Fibroblast of skin of abdomen (primary cell): ENCODE results near the gene P2RX5.
"Not testable (repeated sequence)": the region's sequence is repeated elsewhere in the genome, so short reads cannot be mapped to it uniquely, and the experiment has no call there.

Source experiments
- DNase-seq: peaks from one replicate; pipeline ENCODE4 v3.0.0-alpha.2; 2013

Gene P2RX5

DNA sequence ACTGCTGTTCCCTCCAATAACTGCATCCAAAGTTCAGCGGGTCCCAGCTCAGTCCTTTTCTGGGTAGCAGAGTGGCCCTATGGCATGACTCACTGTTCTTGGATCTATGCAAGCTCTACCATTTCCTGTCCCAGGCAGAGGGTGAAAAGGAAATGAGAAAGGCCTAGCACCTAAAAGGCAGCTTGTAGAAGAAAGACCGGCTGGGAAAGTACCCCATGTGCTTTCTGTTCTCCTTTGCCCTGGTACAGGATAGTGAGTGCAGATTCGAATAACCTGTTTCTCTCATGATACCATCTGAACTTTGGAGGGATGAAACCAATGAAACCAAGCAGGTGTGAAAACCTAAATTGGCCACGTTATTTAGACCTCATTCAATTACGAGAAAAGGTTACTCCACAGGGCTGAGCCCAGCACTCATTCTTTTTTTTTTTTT lies 15.0 kb upstream of the P2RX5 start:
- peak; percentile 35 for DNase-seq

DNA sequence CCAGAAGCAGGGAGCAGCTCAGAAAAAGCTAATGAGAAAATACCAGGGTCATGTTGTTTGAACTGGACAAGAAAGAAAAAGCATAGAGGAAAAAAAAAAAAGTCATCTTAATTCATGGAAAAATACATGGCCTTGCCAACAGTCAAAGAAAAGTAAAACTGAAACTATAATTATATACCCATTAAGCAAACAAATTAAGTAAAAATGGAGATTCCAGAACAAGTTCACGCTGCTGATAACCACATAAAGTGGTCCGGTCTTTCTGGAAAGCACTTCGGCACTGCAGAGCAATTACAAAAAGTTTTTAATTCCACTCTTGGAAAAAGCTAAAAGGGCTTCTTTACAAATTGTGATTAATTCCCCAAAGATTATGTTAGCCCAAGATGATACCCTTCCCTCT lies 12.4 kb upstream of the P2RX5 start:
- DNase-seq, result no peak

DNA sequence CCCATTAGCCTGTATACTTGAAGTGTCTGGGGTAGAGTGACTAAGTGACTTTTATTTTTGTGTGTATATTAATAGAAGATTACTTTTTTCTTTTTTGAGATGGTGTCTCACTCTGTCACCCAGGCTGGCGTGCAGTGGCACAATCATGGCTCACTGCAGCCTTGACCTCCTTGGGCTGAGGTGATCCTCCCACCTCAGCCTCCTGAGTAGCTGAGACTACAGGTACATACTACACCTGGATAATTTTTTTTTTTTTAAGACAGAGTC lies 9.7 kb upstream of the P2RX5 start:
- not testable (repeated sequence) for DNase-seq

DNA sequence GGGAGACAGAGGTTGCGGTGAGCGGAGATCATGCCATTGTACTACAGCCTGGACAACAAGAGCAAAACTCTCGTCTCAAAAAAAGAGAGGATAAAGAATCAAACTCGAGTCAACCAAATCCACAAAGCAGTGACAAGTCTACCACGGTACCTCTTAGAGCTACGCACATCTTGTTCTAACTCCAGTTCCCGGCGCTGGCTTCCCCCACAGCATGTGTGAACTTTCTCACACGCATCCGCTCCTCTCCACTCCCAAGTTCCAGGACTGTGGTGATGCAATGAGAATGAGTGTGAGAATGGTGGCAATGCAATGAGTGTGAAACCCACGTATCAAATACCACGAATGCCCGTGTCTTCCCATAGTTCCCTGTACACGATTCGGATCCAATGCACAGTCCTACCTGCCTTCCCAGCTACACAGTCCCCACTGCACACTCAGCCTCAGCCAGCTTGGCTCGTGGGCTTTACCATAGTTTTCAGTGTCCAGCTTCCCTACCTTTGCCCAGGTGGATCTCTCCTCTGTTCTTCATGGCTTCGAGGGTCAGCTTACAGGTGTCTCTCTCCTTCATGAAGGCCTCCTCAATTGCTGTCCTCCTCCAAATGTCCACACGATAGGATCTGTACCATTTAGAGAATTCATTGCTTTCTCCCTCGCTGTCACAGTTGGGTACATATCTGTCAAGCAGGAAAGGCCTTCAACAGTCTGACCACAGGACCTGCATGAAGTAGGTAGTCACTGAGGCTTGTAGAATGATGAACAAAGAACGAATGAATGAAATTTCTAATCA lies 9.2 kb upstream of the P2RX5 start:
- DNase-seq, result no peak

DNA sequence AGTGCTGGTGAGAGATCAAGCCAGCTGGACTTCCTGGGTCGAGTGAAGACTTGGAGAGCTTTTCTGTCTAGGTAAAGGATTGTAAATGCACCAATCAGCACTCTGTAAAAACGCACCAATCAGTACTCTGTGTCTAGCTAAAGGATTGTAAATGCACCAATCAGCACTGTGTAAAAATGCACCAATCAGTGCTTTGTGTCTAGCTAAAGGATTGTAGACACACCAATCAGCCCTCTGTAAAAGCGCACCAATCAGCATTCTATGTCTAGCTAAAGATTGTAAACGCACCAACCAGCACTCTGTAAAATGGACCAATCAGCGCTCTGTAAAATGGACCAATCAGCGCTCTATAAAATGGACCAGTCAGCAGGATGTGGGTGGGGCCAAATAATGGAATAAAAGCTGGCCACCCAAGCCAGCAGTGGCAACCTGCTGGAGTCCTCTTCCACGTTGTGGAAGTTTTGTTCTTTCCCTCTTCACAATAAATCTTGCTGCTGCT lies 6.1 kb upstream of the P2RX5 start:
- DNase-seq, result not testable (repeated sequence)

DNA sequence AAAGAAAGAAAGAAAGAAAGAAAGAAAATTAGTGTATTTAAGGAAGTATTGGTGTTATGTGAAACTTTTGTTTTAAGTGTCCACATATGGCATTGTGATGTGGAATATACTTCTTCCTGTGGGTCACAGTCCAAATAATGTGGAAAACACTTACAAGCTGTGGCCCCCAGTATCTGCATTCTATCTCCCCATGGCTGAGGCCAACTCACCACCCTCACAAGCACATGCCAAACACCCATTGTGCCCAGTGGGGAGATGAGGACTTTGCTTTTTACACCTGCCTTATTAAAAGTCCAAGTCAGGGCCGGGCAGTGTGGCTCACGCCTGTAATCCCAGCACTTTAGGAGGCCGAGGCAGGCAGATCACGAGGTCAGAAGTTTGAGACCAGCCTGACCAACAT lies 4.0 kb upstream of the P2RX5 start:
- no peak for DNase-seq

DNA sequence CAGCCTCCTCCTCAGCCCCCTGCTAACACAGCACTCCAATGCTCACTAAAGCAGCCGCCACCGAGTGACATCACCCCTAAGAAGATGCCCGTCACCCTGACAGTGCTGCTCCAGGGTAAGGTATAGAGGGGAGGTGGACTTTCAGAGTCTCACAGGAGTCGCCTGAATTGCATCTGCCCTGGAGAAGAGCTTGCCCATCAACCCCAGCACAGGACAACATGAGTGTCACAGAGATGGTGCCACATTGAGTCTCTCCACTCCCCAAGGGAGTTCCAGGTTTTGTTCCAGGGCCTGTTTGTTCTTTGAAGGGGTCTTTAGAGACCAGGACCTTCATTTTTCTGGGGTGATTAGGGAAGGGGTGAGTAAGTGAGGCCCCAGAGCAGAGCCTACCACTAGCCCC lies 2.2 kb upstream of the P2RX5 start:
- no peak for DNase-seq

DNA sequence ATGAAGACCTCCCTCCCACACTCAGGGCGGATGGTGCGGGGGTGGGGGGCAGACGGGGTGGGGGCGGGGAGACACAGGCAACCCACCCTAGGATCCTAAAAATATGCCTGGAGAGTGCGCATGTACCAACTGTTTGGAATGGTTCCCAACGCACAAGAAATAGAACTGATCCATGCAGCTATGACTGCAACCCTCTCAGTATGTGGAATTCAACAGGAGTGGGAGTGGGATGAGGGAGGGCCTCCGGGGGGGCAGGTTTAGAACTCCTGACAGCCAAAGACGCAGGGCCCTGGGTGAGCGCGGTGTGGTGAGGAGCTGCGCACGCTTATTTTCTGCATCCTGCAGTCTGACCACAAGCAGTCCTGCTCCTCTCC lies 1.1 kb upstream of the P2RX5 start:
- no peak for DNase-seq

DNA sequence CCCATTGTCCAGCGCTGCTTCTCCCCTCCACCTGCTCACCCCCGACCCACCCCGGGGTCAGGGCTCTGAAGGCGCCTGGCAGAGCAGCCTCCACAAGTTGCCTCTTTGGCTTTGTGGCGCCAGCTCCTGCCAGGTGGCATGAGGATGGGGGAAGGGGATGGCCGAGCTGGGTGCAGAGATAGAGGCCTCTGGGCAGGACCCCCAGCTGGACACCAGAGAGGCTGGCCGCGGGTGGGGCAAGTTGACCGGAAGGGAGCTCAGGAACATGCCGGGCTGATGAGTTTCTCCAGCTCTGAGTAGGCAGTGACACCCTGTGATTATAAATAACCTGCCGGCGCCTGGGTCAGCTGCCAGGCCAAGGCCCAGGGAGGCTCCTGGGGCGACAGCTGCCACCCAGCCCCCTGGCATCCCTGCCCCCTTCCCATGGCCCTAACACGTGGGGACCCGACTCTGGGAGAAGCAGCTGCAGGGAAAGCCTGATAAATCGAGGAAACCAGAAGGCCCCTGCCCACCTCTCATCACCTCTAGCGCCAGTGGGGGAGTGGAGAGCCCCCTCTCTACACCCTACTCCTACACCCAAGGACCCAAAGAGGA lies 729 bp downstream of the P2RX5 start:
- DNase-seq, result no peak

DNA sequence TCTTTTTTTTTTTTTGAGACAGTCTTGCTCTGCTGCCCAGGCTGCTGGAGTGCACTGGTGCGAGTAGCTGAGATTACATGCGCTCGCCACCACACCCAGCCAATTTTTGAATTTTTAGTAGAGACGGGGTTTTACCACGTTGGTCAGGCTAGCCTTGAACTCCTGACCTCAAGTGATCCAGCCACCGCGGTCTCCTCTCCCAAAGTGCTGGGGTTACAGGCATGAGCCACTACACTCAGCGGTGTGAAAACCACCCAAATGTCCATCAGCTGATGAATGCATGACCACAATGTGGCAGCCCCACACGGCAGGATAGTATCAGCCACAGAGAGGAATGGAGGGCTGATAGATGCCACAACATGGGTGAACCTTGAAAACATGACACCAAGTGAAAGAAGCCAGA lies 2.1 kb downstream of the P2RX5 start:
- DNase-seq, result no peak

DNA sequence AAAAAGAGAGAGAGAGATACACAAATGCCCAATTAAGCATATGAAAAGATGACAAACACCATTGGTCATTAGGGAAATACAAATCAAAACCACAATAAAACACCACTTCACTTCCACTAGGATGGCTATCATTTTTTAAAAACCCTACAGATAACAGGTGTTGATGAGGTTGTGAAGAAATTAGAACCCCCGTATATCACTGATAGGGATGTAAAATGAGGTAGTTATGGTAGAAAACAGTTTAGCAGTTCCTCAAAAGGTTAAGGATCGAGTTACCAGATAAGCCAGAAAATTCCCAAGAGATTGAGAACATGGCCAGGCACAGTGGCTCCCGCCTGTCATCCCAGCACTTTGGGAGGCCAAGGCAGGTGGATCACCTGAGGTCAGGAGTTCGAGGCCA lies 2.8 kb downstream of the P2RX5 start:
- no peak for DNase-seq

DNA sequence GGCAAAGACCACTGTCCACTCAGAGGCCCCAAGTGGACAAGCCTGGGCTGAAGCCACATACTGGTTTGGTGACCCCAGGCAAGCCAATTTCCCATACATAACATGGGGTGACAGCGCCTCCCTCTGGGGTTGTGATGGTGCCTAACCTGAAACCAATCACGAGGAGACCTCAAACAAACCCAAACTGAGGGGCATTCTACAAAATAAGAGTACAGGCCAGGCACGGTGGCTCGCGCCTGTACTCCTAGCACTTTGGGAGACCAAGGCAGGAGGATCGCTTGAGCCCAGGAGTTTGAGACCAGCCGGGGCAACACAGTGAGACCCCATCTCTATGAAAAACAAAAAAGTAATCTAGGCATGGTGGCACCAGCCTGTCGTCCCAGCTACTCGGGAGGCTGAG lies 3.6 kb downstream of the P2RX5 start:
- DNase-seq, result no peak

DNA sequence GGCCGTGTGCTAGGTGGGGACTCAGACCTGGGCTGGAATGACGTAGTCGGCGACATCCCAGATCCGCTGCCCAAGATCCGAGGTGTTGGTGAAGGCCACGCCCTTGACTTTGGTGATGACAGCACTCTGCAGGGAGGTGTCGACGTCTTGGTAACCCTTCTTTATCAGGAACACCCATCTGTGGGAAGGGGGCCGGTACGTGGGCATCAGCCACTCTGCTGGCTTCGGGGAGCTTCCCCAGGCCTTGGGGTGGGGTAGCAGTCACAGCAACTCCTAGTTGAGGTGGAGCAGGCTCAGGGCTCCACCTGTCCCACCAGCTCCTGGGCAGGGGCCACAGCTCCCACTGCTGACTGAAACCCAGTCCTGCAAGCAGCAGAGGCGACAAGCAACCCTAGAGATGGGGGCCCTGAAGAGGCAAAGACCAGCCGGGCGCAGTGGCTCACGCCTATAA lies 4.3 kb downstream of the P2RX5 start:
- DNase-seq, result no peak

DNA sequence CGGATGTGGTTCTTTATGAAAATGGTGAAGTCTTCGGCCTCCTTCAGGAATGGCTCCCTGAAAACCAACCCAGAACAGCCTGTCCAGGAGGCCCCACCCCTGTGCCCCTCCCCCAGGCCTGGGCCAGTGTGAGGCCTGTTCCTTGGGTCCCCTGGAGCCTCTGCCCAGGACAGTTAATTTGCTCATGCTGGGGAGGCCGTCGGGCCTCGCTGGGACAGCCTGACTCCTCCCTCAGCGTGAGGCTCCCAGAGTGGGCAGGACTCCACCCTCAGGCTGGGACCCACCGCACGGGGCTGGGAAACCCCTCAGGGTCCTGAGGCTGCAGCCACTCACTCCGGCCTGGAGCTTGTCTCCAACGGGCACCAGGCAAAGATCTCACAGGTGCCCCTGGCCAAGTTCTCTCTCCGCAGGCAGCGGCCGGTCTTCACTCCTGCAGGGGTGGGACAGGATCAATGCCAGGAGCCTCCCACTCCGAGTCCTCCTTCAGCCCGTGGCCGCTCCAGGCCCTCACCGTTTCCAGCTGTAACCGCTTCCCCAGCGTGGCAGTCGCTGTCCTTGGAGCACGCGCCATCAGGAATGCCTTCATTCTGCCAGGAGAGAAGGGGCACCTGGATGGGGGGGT lies 5.8 kb downstream of the P2RX5 start:
- DNase-seq, result no peak

DNA sequence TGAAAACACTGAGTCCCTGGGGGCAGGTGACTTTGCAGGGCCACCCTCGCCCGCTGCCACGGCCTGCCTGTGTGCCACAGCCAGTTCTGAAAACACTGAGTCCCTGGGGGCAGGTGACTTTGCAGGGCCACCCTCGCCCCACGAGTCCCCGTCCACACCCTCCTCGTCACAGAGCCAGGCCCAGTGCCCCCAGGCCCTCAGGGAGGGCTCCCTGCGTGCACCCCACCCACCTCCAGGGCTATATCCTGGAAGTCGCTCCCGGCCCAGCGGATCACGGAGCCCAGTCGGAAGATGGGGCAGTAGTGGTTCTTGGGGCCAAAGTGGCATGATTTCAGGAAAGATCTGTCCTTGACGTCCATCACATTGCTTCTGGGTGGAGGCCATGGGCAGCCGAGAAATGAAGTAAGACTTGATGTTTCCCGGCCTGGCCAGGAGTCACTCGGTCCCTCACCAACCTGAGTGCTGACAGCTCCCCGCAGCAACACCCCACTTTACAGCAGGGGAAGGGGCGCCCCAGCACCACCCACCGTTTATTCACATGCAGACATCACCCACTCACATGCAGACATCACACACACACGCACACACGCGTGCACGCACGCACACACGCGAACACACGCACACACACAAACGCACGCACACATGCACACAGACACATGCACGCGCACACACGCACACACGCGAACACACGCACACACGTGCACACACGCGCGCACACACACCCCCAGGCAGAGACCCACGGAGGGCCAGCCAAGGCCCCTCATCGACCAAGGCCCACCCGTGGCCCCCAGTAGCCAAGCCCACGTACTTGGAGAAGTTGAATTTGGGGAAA lies 6.5 kb downstream of the P2RX5 start:
- DNase-seq, result no peak

DNA sequence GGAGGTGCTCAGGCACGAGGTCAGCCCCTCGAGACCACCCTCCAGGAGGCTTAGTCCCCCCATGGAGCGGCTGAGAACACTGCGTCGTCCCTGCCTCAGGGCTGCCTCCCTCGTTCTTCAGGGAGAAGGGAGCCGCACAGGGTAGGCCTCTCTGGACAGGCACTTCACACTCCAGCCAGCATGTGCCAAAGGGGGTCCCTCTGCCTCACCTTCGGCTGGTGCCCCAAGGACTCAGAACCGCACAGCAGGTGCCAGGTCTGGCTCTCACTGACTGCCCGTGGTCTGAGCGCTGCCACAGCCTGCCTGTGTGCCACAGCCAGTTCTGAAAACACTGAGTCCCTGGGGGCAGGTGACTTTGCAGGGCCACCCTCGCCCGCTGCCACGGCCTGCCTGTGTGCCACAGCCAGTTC lies 7.1 kb downstream of the P2RX5 start:
- DNase-seq, result no peak

DNA sequence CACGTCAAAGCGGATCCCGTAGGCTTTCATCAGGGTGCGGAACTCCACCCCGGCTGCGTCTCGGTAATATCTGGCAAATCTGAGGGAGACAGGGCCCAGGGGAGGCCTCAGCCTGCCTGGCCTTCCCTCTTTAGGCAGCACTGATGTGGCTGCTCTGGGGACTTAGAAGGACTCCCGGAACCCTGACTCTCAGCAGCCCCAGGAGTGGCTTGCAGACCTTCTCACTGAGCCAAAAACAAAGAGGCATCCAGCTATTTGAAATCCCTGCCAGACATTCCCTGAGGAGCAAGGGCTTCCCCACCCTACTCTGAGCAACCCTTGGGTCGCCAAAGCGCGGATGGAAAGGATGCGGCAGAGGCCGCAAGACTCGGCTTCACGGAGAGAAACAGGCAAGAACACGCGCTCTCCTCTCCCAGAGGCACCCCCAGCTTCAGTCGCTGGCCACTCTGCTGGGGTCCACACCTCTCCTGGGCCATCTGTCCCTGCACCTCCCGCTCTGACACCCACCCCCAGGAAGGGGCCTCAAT lies 7.9 kb downstream of the P2RX5 start:
- no peak for DNase-seq

DNA sequence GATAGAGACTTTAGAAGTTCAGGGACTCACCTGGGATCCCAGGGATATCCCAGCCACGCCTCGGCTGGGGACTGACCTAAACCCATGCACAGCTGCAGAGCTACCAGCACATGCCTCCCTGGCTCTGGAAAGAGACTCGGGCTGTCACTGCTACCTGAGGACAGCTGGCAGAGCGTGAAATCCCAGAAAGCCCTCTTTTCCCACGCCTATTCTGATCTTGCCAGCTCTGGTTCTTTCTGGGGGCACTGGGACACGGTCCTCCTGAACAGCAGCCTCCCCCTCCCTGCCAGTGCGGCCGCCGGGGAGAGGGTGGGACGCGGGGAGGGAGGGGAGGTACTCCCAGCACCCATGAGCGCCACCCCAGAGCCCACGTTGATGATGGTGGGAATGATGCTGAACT lies 10.8 kb downstream of the P2RX5 start:
- DNase-seq, result no peak

DNA sequence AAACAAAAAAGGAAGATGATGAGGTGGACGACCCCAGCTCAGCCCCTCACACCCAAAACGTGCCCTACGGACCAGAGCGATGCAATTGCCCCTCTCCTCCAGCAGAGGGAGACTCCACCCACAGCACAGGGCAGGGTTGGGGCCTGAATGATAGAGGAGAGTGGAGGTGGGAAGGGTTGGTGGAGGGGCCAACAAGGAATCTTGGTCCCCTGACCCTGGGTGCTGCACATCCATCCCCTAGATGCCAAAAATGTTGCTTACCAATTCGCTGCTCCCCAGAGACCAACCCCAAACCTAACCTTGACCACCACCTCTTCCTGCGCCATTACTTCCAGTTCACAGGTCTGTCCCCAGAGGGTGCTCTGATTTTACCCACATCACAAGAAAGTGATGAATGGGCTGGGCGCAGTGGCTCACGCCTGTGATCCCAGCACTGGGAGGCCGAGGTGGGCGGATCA lies 12.9 kb downstream of the P2RX5 start:
- no peak for DNase-seq

DNA sequence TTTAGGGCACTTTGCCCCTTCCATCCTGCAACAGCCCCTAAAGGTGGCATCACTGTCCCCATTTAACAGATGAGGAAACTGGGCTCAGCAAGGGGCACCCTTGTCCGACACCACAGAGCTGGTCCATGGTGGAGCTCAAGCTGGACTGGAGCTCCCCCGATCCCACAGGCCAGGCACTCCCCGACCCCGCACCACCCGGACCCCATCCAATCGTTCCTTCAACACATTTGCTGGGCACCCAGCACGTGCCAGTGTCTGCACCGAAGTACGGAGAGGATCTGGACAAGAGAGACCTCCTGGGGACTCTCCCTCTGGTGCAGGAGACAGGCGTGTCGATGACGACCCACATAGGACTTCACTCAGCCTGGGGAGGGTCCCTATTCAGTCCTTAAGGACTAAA lies 13.9 kb downstream of the P2RX5 start:
- no peak for DNase-seq

DNA sequence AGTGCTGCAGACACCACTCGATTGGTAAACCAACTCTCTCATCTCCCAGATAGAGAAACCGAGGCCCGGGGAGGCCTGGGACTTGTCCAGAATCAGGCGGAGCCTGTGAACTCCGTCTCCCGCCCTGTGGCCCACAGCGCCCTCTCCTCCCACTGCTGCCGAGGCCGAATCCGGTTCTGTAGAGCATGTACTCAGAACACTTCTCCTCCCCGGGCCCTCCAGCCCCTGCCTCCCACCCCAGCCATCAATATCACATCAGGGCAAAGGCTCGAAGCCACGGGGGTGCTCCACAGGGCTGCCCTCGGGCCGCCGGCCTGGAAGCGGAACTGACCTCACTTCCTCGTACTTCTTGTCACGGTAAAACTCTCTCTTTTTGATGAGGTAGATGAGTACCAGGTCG lies 14.4 kb downstream of the P2RX5 start:
- DNase-seq, result no peak

DNA sequence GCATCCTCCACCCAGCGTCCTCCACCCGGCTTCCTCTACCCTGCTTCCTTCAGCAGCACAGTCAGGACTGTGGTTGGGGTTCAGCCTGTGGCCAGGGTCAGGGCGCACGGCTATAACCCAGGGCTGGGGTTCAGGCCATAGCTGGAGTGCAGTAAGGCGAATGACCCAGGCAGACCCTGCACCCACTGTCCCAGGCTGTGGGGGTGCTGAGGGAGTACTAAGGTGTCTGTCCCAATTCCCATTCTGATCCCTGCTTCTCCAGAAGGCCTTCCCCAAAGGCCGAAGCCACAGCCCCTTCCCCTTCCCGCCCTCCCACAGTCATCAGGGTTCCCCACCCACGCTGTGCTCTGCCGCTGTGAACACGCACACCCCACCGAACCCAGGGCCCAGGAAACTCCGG lies 14.9 kb downstream of the P2RX5 start:
- DNase-seq, result no peak
